MM.1S (cell line): Measurements from ENCODE around the gene NUP153.

ENCODE experiments used
- CTCF ChIP-seq: fragments of 300-600 bp; sonication (generic); IDR thresholded peaks from 2 replicates; pipeline ENCODE4 v1.5.1; 2016; ENCODE audit warnings: antibody characterized with exemption, low read length, mixed read lengths
- EZH2phosphoT487 ChIP-seq: fragments of 300-600 bp; sonication (generic); IDR thresholded peaks from 2 replicates; pipeline ENCODE4 v1.6.1; 2018; ENCODE audit warnings: antibody characterized with exemption, low read length

- no peak for TF ChIP-seq CTCF
- TF ChIP-seq EZH2phosphoT487 = no peak
Observed at GRCh38 chr6:17640477-17640917, 66.2 kb downstream of the NUP153 start.
